GM12878 (cell line): ENCODE measurements around the gene SHC4.

Experiments used
- ASH2L ChIP-seq: fragments of 300-600, 200-600 bp; sonication (generic); IDR thresholded peaks from 2 replicates; pipeline ENCODE4 v1.6.1; 2017; ENCODE audit warnings: low read depth, mild to moderate bottlenecking, borderline replicate concordance
- BRCA1 ChIP-seq: IDR thresholded peaks from 2 replicates; pipeline ENCODE4 v1.6.1; 2011; ENCODE audit warnings: low read depth, low read length, improper control_type of control experiment
- CBFB ChIP-seq: IDR thresholded peaks from 2 replicates; pipeline ENCODE4 v1.6.1; 2016; ENCODE audit warnings: antibody characterized with exemption, low read depth
- CREB1 ChIP-seq: IDR thresholded peaks from 2 replicates; pipeline ENCODE4 v1.6.1; 2012; ENCODE audit warnings: low read depth, mild to moderate bottlenecking, inconsistent platforms
- EZH2 ChIP-seq: IDR thresholded peaks from 2 replicates; pipeline ENCODE4 v1.6.1; 2012; ENCODE audit warnings: low read depth, mild to moderate bottlenecking, control low read depth, inconsistent platforms, low read length, borderline replicate concordance; ENCODE audit not compliant: control insufficient read depth
- NR2C1 ChIP-seq: fragments of 450-650 bp; IDR thresholded peaks from 2 replicates; pipeline ENCODE4 v1.6.1; 2017; ENCODE audit warnings: antibody characterized with exemption, mild to moderate bottlenecking, moderate library complexity
- POLR2A ChIP-seq: IDR thresholded peaks from 2 replicates; pipeline ENCODE4 v1.6.1; 2011; ENCODE audit warnings: low read depth, mild to moderate bottlenecking, low read length
- POLR2AphosphoS5 ChIP-seq: IDR thresholded peaks from 2 replicates; pipeline ENCODE4 v1.6.1; 2011; ENCODE audit warnings: mild to moderate bottlenecking, low read length, inconsistent platforms
- SRF ChIP-seq, 2 experiments: IDR thresholded peaks; 2 replicates each; pipeline ENCODE4 v1.6.1; 2011; ENCODE audit warnings: low read depth in 2 of 2, low read length in 2 of 2, mild to moderate bottlenecking in 1 of 2, moderate library complexity in 1 of 2
- TARDBP ChIP-seq: IDR thresholded peaks from 2 replicates; pipeline ENCODE4 v1.6.1; 2016; ENCODE audit warnings: borderline replicate concordance
- TCF12 ChIP-seq: IDR thresholded peaks from 2 replicates; pipeline ENCODE4 v1.6.1; 2011; ENCODE audit warnings: low read depth, mild to moderate bottlenecking, low read length
- TF ChIP-seq, protein P1 (sequence below), 3 experiments: IDR thresholded peaks in 2 of 3; conservative IDR thresholded peaks in 1 of 3; 2 replicates each; pipeline ENCODE4 v1.5.1; 2011; ENCODE audit warnings: low read depth in 3 of 3, low read length in 3 of 3, mild to moderate bottlenecking in 3 of 3, control low read depth in 2 of 3, moderate library complexity in 2 of 3, inconsistent platforms in 1 of 3, mixed read lengths in 1 of 3; ENCODE audit not compliant: control insufficient read depth in 2 of 3, insufficient read depth in 1 of 3; ENCODE audit errors: extremely low read depth in 1 of 3
- TF ChIP-seq, protein P2 (sequence below): fragments of 450-650 bp; IDR thresholded peaks from 2 replicates; pipeline ENCODE4 v1.6.1; 2017; ENCODE audit warnings: antibody characterized with exemption, mild to moderate bottlenecking, moderate library complexity
- TF ChIP-seq, protein P3 (sequence below): IDR thresholded peaks from 2 replicates; pipeline ENCODE4 v1.6.1; 2012; ENCODE audit warnings: low read length, inconsistent platforms

DNA sequence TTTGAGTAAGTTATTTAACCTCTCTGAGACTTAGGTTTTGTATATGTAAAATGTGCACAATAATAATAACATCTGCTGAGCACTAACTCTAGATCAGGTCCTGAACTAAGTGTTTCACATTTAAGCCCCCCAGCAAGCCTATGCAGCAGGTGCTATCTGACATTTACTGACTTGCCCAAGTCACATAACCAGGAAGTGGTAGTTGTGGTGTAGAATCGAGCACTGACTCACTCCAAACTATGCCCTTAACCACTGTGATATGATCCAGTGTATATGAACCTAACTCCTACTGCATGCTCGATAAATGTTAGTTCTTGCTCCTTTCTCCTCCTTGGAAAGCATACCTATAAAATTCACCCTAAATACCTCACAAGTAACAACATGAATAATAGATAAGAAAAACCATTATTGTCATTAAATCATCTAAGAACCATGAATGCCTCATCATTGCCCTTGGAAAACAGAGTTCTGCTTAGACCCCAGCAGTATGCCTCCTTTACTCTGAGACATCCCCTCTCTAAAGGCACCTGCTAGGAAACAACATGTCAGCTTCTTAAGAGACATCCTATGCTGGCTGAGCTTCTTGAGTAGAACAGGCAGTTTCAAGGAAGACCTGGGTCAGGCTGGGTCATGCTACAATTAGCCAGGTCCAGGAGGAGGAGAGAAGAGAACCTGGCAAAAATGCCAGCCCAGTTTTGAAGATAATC is 3.0 kb upstream of the SHC4 start:
- TF ChIP-seq, protein P1, sequence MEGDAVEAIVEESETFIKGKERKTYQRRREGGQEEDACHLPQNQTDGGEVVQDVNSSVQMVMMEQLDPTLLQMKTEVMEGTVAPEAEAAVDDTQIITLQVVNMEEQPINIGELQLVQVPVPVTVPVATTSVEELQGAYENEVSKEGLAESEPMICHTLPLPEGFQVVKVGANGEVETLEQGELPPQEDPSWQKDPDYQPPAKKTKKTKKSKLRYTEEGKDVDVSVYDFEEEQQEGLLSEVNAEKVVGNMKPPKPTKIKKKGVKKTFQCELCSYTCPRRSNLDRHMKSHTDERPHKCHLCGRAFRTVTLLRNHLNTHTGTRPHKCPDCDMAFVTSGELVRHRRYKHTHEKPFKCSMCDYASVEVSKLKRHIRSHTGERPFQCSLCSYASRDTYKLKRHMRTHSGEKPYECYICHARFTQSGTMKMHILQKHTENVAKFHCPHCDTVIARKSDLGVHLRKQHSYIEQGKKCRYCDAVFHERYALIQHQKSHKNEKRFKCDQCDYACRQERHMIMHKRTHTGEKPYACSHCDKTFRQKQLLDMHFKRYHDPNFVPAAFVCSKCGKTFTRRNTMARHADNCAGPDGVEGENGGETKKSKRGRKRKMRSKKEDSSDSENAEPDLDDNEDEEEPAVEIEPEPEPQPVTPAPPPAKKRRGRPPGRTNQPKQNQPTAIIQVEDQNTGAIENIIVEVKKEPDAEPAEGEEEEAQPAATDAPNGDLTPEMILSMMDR (IDR thresholded peaks at IDR 0.05 in 2 of 3, conservative IDR thresholded peaks at IDR 0.05 in 1 of 3; ENCODE audit: control insufficient read depth in 2 of 3, extremely low read depth in 1 of 3, insufficient read depth in 1 of 3, low read depth in 3 of 3, low read length in 3 of 3): no peak
- TF ChIP-seq CREB1 (no peak), SRF (IDR thresholded peaks at IDR 0.05; ENCODE audit: low read depth in 2 of 2, low read length in 2 of 2) (no peak), POLR2A (no peak), CBFB (peak; percentile 51; the same call in 1 of the 2 replicates), BRCA1 (no peak), TCF12 (peak; percentile 85), POLR2AphosphoS5 (no peak), TARDBP (no peak), EZH2 (no peak), ASH2L (no peak), NR2C1 (no peak)
- TF ChIP-seq, protein P2, sequence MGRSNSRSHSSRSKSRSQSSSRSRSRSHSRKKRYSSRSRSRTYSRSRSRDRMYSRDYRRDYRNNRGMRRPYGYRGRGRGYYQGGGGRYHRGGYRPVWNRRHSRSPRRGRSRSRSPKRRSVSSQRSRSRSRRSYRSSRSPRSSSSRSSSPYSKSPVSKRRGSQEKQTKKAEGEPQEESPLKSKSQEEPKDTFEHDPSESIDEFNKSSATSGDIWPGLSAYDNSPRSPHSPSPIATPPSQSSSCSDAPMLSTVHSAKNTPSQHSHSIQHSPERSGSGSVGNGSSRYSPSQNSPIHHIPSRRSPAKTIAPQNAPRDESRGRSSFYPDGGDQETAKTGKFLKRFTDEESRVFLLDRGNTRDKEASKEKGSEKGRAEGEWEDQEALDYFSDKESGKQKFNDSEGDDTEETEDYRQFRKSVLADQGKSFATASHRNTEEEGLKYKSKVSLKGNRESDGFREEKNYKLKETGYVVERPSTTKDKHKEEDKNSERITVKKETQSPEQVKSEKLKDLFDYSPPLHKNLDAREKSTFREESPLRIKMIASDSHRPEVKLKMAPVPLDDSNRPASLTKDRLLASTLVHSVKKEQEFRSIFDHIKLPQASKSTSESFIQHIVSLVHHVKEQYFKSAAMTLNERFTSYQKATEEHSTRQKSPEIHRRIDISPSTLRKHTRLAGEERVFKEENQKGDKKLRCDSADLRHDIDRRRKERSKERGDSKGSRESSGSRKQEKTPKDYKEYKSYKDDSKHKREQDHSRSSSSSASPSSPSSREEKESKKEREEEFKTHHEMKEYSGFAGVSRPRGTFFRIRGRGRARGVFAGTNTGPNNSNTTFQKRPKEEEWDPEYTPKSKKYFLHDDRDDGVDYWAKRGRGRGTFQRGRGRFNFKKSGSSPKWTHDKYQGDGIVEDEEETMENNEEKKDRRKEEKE: no peak
- TF ChIP-seq, protein P3, sequence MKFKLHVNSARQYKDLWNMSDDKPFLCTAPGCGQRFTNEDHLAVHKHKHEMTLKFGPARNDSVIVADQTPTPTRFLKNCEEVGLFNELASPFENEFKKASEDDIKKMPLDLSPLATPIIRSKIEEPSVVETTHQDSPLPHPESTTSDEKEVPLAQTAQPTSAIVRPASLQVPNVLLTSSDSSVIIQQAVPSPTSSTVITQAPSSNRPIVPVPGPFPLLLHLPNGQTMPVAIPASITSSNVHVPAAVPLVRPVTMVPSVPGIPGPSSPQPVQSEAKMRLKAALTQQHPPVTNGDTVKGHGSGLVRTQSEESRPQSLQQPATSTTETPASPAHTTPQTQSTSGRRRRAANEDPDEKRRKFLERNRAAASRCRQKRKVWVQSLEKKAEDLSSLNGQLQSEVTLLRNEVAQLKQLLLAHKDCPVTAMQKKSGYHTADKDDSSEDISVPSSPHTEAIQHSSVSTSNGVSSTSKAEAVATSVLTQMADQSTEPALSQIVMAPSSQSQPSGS: no peak
